OCI-LY3 (cell line): ENCODE data around the gene SRSF12.

ENCODE experiments used
- H2AFZ ChIP-seq: fragments of 200-600, 300-600 bp; shearing (Covaris generic); 2 replicates; pipeline ENCODE4 v1.6.0; 2014; ENCODE audit warnings: antibody characterized with exemption, low read depth, low read length
- H3K27ac ChIP-seq: fragments of 200-600, 300-600 bp; sonication (generic); 2 replicates; pipeline ENCODE4 v1.5.1; 2014; ENCODE audit warnings: mild to moderate bottlenecking, low read length, moderate library complexity, mixed read lengths
- H3K27me3 ChIP-seq: fragments of 200-600, 300-600 bp; sonication (generic); 2 replicates; pipeline ENCODE4 v1.6.1; 2014; ENCODE audit warnings: low read depth, low read length, mixed read lengths
- H3K36me3 ChIP-seq: fragments of 200-600, 300-600 bp; sonication (generic); replicated peaks from 2 replicates; pipeline ENCODE3; 2014; ENCODE audit warnings: low read depth, low read length, mixed read lengths
- H3K4me1 ChIP-seq: fragments of 300-600, 200-600 bp; sonication (generic); 2 replicates; pipeline ENCODE4 v1.6.1; 2014; ENCODE audit warnings: low read length, mixed read lengths
- H3K4me2 ChIP-seq: fragments of 200-600, 300-600 bp; sonication (generic); 2 replicates; pipeline ENCODE4 v1.6.1; 2014; ENCODE audit warnings: low read length, mixed read lengths
- H3K4me3 ChIP-seq: fragments of 300-600, 200-600 bp; sonication (generic); 2 replicates; pipeline ENCODE4 v1.5.1; 2014; ENCODE audit warnings: antibody characterized with exemption, mild to moderate bottlenecking, low read length, moderate library complexity
- H3K79me2 ChIP-seq: fragments of 300-600, 200-600 bp; shearing (Covaris generic); 2 replicates; pipeline ENCODE4 v1.6.1; 2014; ENCODE audit warnings: mild to moderate bottlenecking, low read length, mixed read lengths
- H3K9ac ChIP-seq: fragments of 300-600, 200-600 bp; shearing (Covaris generic); 2 replicates; pipeline ENCODE4 v1.6.0; 2014; ENCODE audit warnings: mild to moderate bottlenecking, low read length, moderate library complexity
- H3K9me3 ChIP-seq: fragments of 200-600, 300-600 bp; shearing (Covaris generic); 2 replicates; pipeline ENCODE4 v1.6.1; 2014; ENCODE audit warnings: low read length, mixed read lengths; ENCODE audit not compliant: insufficient read depth
- H4K20me1 ChIP-seq: fragments of 200-600, 300-600 bp; sonication (generic); 2 replicates; pipeline ENCODE4 v1.6.1; 2016; ENCODE audit warnings: low read length, mixed read lengths; ENCODE audit not compliant: insufficient read depth
- CTCF ChIP-seq: fragments of 200-600, 300-600 bp; sonication (generic); IDR thresholded peaks from 2 replicates; pipeline ENCODE4 v1.5.1; 2014; ENCODE audit warnings: antibody characterized with exemption, low read length, low read depth
- EZH2phosphoT487 ChIP-seq: fragments of 200-600 bp; shearing (Covaris generic); IDR thresholded peaks from 2 replicates; pipeline ENCODE4 v1.6.1; 2018; ENCODE audit warnings: antibody characterized with exemption, mixed run types, low read depth

Gene SRSF12

DNA sequence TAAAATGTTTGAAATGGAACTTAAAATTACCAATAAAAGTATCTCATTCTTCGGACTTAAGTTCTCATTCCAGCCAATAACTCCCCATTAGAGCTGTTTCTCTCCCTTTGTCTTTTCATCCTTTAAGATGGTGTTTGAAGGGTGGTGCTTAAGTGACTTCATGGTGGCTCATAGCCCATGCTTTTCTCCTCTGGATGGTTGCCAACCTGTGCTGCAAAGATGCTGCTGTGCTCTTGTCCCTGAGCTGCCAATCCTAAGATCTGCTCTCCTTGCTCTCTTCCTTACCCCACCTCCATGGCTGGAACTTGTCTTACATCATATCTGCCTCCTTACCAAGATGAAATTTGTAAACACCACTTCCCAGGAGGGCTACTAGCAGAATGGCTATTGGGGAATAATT lies 68.9 kb downstream of the SRSF12 start:
- Histone ChIP-seq H3K9me3 (no peaks in the 10 kb centered on the region), H3K4me3 (no peak overlapping the region), H3K36me3 (no peaks in the 10 kb centered on the region), H3K27me3 (no peaks in the 10 kb centered on the region), H3K4me2 (no peak overlapping the region), H3K9ac (no peak overlapping the region), H3K4me1 (peaks cover 3% of the 10 kb centered on the region; the same call in 1 of the 2 replicates), H2AFZ (no peak overlapping the region), H3K79me2 (no peaks in the 10 kb centered on the region), H4K20me1 (no peaks in the 10 kb centered on the region), H3K27ac (no peak overlapping the region)
- TF ChIP-seq CTCF = no peak
- TF ChIP-seq EZH2phosphoT487 = no peak

- Histone ChIP-seq H3K4me3 (no peak overlapping the region), H3K27ac (no peak overlapping the region), H2AFZ (no peak overlapping the region), H3K4me1 (peaks cover 3% of the 10 kb centered on the region; the same call in 1 of the 2 replicates), H3K9me3 (no peaks in the 10 kb centered on the region), H3K9ac (no peak overlapping the region), H4K20me1 (no peaks in the 10 kb centered on the region), H3K36me3 (no peaks in the 10 kb centered on the region), H3K27me3 (no peaks in the 10 kb centered on the region), H3K4me2 (no peak overlapping the region), H3K79me2 (no peaks in the 10 kb centered on the region)
- TF ChIP-seq EZH2phosphoT487 (no peak), CTCF (no peak)
These were observed 69.5 kb downstream of the SRSF12 start for GRCh38 chr6:89048288-89048923.

DNA sequence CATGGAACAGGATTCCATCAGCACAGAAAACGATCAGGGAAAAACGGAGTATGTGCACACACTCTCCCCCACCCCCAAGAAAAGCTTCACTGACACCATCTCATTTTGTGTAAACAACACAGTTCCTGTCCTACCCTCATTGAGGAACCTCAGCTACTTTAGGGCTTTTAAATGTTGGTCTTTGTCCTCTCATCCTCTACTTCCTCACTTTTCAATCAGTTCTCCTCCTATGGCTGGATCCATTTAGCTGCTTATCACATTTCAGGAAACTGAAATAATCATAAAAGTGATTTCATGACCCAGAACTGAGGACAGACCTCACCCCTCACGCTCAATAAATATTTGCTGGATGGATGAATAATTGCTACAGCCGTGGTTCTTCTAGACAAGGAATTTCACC lies 70.4 kb downstream of the SRSF12 start:
- Histone ChIP-seq H4K20me1 (no peaks in the 10 kb centered on the region), H3K27me3 (no peaks in the 10 kb centered on the region), H2AFZ (no peak overlapping the region), H3K4me1 (peaks cover 8% of the 10 kb centered on the region), H3K79me2 (no peaks in the 10 kb centered on the region), H3K27ac (no peak overlapping the region), H3K9ac (no peak overlapping the region), H3K4me2 (no peak overlapping the region), H3K9me3 (no peaks in the 10 kb centered on the region), H3K36me3 (no peaks in the 10 kb centered on the region), H3K4me3 (no peak overlapping the region)
- TF ChIP-seq EZH2phosphoT487 (no peak), CTCF (no peak)
